ENCODE data around the gene RREB1. TPM values are rescaled to one million over a fixed set of nuclear protein-coding genes. Genes with fewer than 3 reads are reported as not detected.

The RREB1 gene
- total RNA-seq, 6 donors from 2014 or later, result 44.2 to 112 (median 60.5) TPM

- 72 to 73% methylated on average over 8 to 9 of the region's 9 CpGs for WGBS, 2 donors
- DNase-seq (no peak), ATAC-seq (ENCODE audit: low FRiP score in 2 of 2) (no peak)
- Histone ChIP-seq H3K27me3 (no peaks in the 10 kb centered on the region), H3K27ac (peak overlapping the region in 2 of 4 donors; percentile 38 to 44), H3K36me3 (peaks cover 15 to 67% (median 42%) of the 10 kb centered on the region in 4 donors), H3K4me1 (peaks cover 9 to 13% (median 13%) of the 10 kb centered on the region in 4 donors), H3K9me3 (no peaks in the 10 kb centered on the region), H3K4me3 (no peak overlapping the region)
- TF ChIP-seq POLR2AphosphoS5 (IDR thresholded peaks at IDR 0.05) (no peak), EP300 (IDR thresholded peaks at IDR 0.05) (no peak), POLR2A (IDR thresholded peaks at IDR 0.05) (no peak), CTCF (IDR thresholded peaks at IDR 0.05) (no peak)
Measured at GRCh38 chr6:7224731-7225130, 117.0 kb downstream of the RREB1 start.

GRCh38 chr6:7228662-7229375, 121.1 kb downstream of the RREB1 start:
- DNase-seq (peak in 1 of 2 donors; percentile 56), ATAC-seq (ENCODE audit: low FRiP score in 2 of 2) (no peak)
- no peak overlapping the region for H3K27ac ChIP-seq
- TF ChIP-seq CTCF (IDR thresholded peaks at IDR 0.05) (no peak), EP300 (IDR thresholded peaks at IDR 0.05) (no peak), POLR2A (IDR thresholded peaks at IDR 0.05) (no peak), POLR2AphosphoS5 (IDR thresholded peaks at IDR 0.05) (no peak)
- peaks cover 31 to 86% (median 60%) of the 10 kb centered on the region in 4 donors for H3K36me3 ChIP-seq
- H3K4me1 ChIP-seq, result peaks cover 3 to 11% (median 6%) of the 10 kb centered on the region in 4 donors
- WGBS, 2 donors, result 93 to 94% methylated on average over 18 to 20 of the region's 21 CpGs
- no peaks in the 10 kb centered on the region for H3K9me3 ChIP-seq
- no peak overlapping the region for H3K4me3 ChIP-seq
- H3K27me3 ChIP-seq, result no peaks in the 10 kb centered on the region

- TF ChIP-seq POLR2AphosphoS5 (IDR thresholded peaks at IDR 0.05) (no peak), CTCF (IDR thresholded peaks at IDR 0.05) (no peak), POLR2A (IDR thresholded peaks at IDR 0.05) (no peak), EP300 (IDR thresholded peaks at IDR 0.05) (no peak)
- DNase-seq, result peak; percentile 18 to 74
- 94 to 98% methylated on average over 34 to 54 of the region's 62 CpGs for WGBS, 2 donors
- peaks cover 31 to 89% (median 63%) of the 10 kb centered on the region in 4 donors for H3K36me3 ChIP-seq
- H3K4me1 ChIP-seq, result peaks cover 3 to 11% (median 6%) of the 10 kb centered on the region in 4 donors
- H3K27ac ChIP-seq, result no peak overlapping the region
- no peaks in the 10 kb centered on the region for H3K9me3 ChIP-seq
- no peak overlapping the region for H3K4me3 ChIP-seq
- ATAC-seq (ENCODE audit: low FRiP score in 2 of 2), result no peak
- H3K27me3 ChIP-seq, result no peaks in the 10 kb centered on the region
Measured at GRCh38 chr6:7229376-7230326, 121.9 kb downstream of the RREB1 start.

GRCh38 chr6:7230327-7230691, 122.5 kb downstream of the RREB1 start:
- ATAC-seq (ENCODE audit: low FRiP score in 2 of 2), result no peak
- TF ChIP-seq CTCF (IDR thresholded peaks at IDR 0.05), result no peak
- no peak for TF ChIP-seq POLR2AphosphoS5 (IDR thresholded peaks at IDR 0.05)
- Histone ChIP-seq H3K36me3 (peaks cover 31 to 89% (median 66%) of the 10 kb centered on the region in 4 donors), H3K9me3 (no peaks in the 10 kb centered on the region), H3K4me1 (peaks cover 3 to 11% (median 9%) of the 10 kb centered on the region in 4 donors), H3K27me3 (no peaks in the 10 kb centered on the region), H3K4me3 (no peak overlapping the region), H3K27ac (no peak overlapping the region)
- 98 to 100% methylated on average over 6 to 39 of the region's 39 CpGs for WGBS, 2 donors
- peak; percentile 15 to 85 for DNase-seq

Measured in upper lobe of left lung (tissue), 6 donors.